GM18498 (cell line): Measurements from ENCODE around the gene NEURL1.

ENCODE experiments used
- ATAC-seq: cut with Tn5 transposase; IDR thresholded peaks from one replicate; pipeline ENCODE4 v1.9.1; 2021; ENCODE audit warnings: mild to moderate bottlenecking, moderate library complexity; ENCODE audit not compliant: unreplicated experiment

NEURL1 gene

GRCh38 chr10:103557455-103557854 is 64.0 kb downstream of the NEURL1 start:
- ATAC-seq, result no peak

- no peak for ATAC-seq
Measured at GRCh38 chr10:103558911-103559310, 65.4 kb downstream of the NEURL1 start.

DNA sequence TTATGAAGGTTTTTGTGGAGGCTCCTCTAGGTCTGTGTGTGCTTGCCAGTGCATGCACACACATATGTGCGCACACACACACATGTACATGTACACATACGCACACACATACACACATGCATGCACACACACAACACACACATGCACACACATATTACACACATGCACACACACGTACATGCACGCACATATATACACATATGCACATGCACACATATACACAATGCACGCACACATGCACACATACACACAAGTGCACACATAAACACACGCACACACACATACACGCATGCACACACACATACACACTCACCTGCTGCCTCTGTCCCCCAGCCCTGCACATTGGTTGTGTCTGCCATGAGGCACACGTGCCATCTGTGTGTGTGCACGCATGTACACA is 66.3 kb downstream of the NEURL1 start:
- no peak for ATAC-seq

DNA sequence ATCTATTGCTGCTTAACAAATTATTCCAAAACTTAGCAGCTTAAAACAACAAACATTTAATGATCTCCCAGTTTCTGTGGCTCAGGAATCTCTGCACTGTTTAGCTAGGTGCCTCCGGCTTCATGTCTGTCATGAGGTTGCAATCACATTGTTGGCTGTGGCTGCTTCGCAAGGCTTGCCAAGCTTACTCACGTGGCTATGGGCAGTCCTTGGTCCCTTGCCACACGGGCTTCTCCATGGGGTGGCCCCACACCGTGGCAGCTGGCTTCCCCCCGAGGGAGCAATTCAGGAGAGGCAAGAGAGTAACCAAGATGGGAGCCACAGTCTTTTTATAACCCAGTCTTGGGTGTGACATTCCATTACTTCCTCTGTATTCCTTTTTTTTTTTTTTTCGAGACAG is 67.4 kb downstream of the NEURL1 start:
- ATAC-seq, result no peak

DNA sequence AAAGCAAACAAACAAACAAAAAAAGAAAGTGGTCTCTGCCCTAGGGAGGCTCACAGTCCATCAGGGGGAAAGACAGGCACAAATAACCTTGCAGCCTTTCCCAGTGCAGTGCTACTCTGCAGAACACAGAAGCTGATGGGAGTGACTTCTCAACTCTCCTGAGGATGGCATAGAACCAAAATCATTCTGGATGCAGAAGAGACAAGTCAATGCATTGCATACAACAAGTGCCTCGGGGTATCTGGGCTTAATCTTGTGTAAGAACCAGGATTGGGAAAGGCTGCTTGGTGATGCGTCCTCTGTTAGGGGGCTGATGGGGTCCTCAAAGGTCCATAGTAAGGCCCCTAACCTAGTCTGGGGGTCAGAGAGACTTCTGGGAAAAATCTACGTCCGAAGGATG is 68.9 kb downstream of the NEURL1 start:
- ATAC-seq, result no peak

- ATAC-seq, result no peak
Measured at GRCh38 chr10:103563231-103564115, 70.0 kb downstream of the NEURL1 start.

DNA sequence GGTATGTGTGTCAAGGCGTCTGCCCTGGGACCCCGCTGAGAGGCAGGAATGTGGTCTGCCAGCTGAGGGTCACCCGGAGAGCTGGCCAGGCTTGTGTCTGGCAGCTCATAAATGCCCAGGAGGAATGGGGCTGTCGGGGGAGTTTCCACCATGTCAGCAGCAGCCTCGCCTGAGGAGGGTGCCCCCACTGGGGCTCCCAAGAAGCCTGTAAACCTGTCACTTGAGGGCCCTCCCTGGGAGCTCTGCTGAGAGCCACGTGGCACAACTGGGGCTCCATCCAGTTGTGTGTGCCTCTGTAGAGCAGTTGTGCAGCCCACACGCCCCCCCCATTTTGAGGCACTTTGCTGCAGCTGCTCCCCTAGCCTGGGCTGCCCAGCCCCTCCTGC is 70.6 kb downstream of the NEURL1 start:
- no peak for ATAC-seq

DNA sequence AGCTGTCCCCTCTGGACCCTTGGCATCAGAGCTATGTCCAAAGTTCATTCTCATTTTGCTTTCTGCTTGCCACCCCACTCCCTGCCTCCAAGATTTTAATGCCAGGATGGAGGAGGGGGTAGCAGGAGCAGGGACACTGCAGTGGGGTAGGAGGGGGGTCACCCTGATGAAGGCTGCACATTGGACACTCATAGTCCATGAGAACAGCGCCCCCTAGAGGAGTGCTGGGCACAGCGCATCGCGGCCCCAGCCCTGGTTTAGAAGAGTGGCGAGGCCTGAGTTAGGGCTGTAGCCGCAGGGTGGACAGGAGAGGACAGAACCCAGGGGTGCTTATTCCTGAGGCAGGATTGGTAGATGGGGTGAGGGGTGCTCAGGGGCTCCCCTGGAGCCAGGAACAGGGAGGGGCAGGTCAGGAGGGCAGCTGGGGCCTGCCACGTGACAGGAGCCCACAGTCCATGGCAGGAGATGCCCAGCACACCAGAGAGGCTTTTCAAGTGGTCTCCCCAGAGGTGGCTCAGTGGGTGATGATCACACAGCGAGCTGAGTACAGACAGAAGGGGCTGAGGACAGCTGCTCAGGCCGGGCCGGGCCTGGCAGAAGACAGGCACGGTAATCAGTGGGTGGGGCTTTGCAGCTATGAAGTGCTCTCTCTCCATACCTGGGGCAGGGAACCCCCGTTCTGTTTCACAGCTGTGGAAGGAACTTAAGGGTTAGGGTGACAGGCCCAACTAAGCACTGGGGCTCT is 71.4 kb downstream of the NEURL1 start:
- no peak for ATAC-seq

- ATAC-seq, result no peak
Measured at GRCh38 chr10:103566536-103566935, 73.0 kb downstream of the NEURL1 start.

- ATAC-seq, result no peak
Measured at GRCh38 chr10:103568505-103568904, 75.0 kb downstream of the NEURL1 start.

- no peak for ATAC-seq
Measured at GRCh38 chr10:103569896-103570295, 76.4 kb downstream of the NEURL1 start.

DNA sequence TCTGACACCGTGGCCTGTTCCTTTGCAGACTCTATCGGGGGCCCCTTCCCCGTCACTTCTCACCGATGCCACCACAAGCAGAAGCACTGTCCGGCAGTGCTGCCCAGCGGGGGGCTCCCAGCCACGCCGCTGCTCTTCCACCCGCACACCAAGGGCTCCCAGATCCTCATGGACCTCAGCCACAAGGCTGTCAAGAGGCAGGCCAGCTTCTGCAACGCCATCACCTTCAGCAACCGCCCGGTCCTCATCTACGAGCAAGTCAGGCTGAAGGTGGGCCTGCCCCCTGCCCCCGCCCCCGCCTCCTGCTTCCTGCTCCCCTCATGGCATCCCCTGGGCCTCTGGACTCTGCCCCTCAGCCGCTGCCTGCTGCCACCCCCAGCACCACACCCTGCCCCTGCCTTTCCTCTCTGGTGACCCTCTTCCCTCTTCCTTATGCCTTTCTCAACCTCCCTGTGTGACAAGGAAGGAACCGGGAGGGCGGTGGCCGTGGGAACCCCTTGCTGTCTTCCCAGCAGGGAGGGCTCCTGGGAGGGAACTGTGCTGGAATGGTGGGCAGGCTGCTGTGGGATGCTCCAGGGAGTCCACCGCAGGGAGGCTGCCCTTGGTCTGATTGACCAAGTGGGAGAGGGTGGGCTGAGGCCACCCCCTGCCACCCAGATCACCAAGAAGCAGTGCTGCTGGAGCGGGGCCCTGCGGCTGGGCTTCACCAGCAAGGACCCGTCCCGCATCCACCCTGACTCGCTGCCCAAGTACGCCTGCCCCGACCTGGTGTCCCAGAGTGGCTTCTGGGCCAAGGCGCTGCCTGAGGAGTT is 77.5 kb downstream of the NEURL1 start:
- ATAC-seq, result no peak

DNA sequence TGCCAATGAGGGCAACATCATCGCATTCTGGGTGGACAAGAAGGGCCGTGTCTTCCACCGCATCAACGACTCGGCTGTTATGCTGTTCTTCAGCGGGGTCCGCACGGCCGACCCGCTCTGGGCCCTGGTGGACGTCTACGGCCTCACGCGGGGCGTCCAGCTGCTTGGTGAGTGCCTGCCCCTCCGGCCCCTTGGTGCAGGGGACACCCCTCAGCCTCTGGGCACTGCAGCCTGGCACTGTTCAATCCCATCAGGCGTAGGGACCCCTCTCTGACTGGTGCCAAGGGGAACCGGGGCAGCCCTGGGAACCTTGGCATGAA is 78.1 kb downstream of the NEURL1 start:
- ATAC-seq, result no peak

DNA sequence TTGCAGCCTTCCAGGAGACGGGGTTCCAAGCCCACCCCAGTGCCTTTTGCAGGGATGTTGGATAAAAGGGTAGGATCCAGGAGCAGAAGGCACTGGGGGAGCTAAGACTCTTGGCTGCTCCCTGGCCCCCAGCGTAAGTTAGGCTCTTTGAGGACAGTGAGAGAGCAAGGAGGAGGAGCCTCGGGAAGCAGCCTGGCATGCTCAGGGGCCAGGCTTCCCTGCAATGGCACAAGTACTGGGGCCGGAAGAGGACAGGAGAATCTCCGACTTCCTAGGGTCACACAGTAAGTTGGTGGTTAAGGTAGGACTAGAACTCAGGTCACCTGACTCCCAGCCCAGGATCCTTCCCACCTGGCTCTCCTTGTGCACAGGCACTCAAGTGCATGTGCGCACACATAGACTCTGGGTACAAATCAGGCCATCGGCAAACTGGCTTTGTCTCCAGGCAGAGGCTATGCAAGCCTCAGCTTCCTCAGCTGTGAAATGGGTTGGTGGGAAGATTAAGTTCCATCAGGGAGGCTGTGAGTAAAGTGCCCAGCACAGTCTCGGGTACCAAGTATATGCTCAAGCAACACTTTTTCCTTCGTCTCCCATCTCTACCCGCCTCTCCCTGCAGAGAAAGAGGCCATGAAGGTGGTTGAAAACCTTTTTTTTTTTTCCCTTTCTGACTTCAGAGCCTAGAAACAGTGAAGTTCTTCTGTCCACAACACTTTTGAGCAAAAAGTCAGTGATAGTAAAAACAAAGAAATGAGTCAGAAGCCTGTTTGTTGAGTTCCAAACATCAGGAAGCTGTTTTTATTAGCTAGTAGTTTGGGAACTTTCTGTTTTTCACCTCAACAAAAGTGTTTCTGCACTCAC is 79.1 kb downstream of the NEURL1 start:
- no peak for ATAC-seq

DNA sequence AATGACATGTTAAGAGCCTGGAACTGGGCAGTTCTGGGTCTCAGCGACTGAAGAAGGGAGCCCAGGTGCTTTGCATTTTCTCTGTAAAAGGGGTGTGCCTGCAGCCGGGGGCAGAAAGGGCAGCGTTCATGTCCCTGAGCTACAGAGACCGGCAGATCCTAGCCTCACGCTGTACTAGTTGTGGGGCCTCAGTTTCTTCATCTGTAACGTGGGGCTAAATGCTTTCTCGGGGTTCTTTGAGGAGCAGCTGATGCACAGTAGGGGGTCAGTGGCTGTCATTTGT is 79.6 kb downstream of the NEURL1 start:
- no peak for ATAC-seq

DNA sequence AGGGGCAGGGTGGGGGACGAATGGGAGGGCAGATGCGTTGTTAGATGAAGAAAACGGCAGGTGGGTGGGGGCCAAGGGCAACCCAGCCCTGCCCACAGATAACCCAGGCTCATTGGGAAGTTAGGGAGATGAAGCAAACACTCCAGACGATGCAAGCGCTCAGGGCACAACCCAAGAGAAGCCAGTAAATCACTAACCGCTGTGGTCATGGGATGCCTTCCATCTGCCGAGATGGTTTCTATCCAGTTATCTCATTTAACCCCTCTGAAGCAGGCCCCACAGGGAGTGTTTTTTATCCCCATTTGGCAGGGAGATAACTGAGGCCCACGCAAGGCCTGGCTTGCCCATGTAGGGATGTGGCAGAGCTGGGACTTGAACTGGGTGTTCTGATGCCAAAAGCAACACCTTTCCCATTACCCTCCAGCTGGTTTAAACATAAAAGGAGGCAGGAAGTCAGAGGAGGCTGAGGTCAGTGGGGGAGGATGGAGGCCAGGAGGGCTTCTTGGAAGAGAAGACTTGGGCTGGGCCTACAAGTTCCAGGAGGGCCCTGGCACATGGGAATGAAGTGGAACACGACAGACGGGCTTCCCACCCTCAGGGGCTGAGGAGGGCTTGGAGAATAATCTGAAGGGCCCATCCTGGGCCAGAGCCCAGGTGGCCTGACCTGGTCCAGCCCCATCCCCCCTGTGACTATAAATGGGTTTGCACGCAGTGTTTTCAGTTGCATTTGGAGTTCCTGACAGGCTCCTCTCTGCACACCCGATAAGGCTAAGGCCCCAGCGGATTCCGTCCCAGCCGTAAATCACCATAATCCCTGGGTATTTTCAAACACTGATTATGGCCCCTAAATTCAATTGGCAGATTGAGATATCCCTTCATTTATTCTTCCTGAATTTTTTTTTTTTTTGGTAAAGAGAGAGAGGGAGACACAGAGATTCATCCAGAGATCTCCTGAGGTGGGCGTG is 80.9 kb downstream of the NEURL1 start:
- ATAC-seq, result no peak

DNA sequence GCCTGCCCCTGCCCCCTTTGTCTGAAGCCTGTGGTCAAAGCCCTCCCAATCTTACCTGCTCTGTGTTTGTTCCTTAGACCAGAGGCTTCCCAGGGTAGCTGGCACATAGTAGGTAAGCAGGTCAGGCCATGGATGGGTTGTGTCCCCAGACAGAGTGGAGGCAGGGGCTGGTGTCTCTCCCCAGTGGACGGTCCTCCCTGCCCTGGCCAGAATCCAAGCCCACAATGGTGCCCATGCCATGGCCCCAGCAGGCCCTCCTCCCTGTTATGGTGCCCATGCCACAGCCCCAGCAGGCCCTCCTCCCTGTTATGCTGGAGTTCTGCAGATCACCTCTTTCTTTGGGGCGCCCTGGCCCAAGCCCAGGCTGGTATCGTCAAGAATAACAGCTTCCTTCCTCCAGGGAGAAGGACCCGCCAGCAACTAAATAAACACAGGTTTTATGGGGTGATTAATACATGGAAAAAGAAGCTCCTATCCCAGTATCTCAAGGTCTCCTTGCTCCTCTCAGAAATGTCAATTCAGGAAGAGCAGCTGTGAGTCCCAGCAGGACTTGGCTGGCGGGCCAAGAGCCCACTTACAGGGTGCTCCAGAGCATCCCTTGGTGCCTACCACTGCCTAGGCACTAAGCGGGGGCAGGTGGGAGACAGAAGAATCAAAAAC is 82.0 kb downstream of the NEURL1 start:
- no peak for ATAC-seq

DNA sequence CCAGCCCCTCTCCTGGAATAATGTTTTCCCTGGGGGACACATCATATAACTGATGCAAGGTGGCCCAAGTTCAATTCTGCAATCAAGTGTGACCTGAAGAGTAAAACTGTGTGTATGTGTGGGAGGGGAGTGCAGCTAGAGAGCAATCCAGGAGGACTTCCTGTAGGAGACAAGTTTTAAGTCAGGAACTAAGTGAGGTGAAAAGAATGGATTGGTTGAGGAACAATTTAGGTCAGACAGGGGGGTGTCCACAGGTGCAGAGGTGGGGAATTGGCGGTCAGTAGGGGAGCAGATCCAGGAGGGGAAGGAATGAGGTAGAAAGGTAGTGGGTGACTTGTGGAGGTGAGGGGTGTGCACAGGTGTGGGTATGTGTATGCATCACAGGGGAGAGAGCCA is 82.6 kb downstream of the NEURL1 start:
- no peak for ATAC-seq

- no peak for ATAC-seq
Measured at GRCh38 chr10:103576862-103577261, 83.4 kb downstream of the NEURL1 start.
